ENCODE results near the gene ANAPC4. TPM values are rescaled to one million over a fixed set of nuclear protein-coding genes. Genes with fewer than 3 reads are reported as not detected.

Gene ANAPC4
- total and polyA plus RNA-seq, 2 of the 13 experiments (the other 11 are each of a cell fraction or from before 2014, with no cell fraction given) = 14.5 to 30.2 TPM

GRCh38 chr4:25383647-25384046, 6.6 kb downstream of the ANAPC4 start:
- no peaks in the 10 kb centered on the region for H4K20me1 ChIP-seq (ENCODE audit: insufficient read depth, low read length)
- ChIA-PET POLR2A (no interaction called here), CTCF (ENCODE audit: low intra/inter-chr PET ratio, low total read pairs) (no interaction called here)
- H3K79me2 ChIP-seq (ENCODE audit: insufficient read depth, low read length) = peaks cover 13% of the 10 kb centered on the region
- no peak overlapping the region for H3K4me3 ChIP-seq (replicated peaks in 1 of 3; ENCODE audit: insufficient read depth in 1 of 3, low read depth in 2 of 3, low read length in 3 of 3)
- H3K4me2 ChIP-seq (ENCODE audit: low read depth, low read length) = no peak overlapping the region
- ATAC-seq (no peak), FAIRE-seq (no peak), DNase-seq (ENCODE audit: low spot score) (no peak)
- WGBS (ENCODE audit: low lambda C conversion rate) = 96% methylated on average over 2 of the region's 2 CpGs
- TF ChIP-seq ELK4 (CRISPR knock-in tag; IDR thresholded peaks at IDR 0.05; ENCODE audit: borderline replicate concordance) = no peak
- no peak for TF ChIP-seq ZNF570 (CRISPR knock-in tag; IDR thresholded peaks at IDR 0.05; ENCODE audit: borderline replicate concordance)
- TF ChIP-seq ZNF792 (CRISPR knock-in tag; IDR thresholded peaks at IDR 0.05) = no peak
- no peak for TF ChIP-seq RAD21 (CRISPR knock-in tag; IDR thresholded peaks at IDR 0.05)
- no peak for TF ChIP-seq XRCC5 (optimal IDR thresholded peaks at IDR 0.05; ENCODE audit: low read length)
- no peak for TF ChIP-seq TEAD3 (CRISPR knock-in tag; optimal IDR thresholded peaks at IDR 0.05; ENCODE audit: borderline replicate concordance)
- TF ChIP-seq SATB2 (CRISPR knock-in tag; IDR thresholded peaks at IDR 0.05) = no peak
- peaks cover 4 to 37% of the 10 kb centered on the region in 2 experiments; a peak in 4 of 5 replicates for H3K36me3 ChIP-seq (replicated peaks in 1 of 2; ENCODE audit: control insufficient read depth in 1 of 2, insufficient read depth in 2 of 2, low read length in 2 of 2)
- H2AFZ ChIP-seq (ENCODE audit: low read length) = no peak overlapping the region
- peaks cover 14% of the 10 kb centered on the region for H3K4me1 ChIP-seq (ENCODE audit: insufficient read depth, low read length)
- BruUV-seq (replicated peaks) = no TSS peak
- no peak overlapping the region for H3K9ac ChIP-seq (ENCODE audit: insufficient read depth, low read depth, low read length)
- intact Hi-C loops (cut with micrococcal nuclease; ENCODE audit: unreplicated experiment) (no loop called here), in situ Hi-C loops (cut with HindIII; ENCODE audit: extremely low pct_ligation_motif_present, low pct_unique_long_range_greater_than_20kb) (no loop called here)
- no peak overlapping the region for H3K27ac ChIP-seq (ENCODE audit: extremely low read length, insufficient read depth, low read length)
- no peaks in the 10 kb centered on the region for H3K9me3 ChIP-seq (ENCODE audit: low read length)
- H3K27me3 ChIP-seq (ENCODE audit: control insufficient read depth in 1 of 2, insufficient read depth in 2 of 2, low read length in 2 of 2) = no peaks in the 10 kb centered on the region

GRCh38 chr4:25386926-25387325, 9.9 kb downstream of the ANAPC4 start:
- no peaks in the 10 kb centered on the region for H4K20me1 ChIP-seq (ENCODE audit: insufficient read depth, low read length)
- no peak for FAIRE-seq
- intact Hi-C loops (cut with micrococcal nuclease; ENCODE audit: unreplicated experiment) = no loop called here

More at GRCh38 chr4:25386926-25387325, 9.9 kb downstream of the ANAPC4 start:
- H3K27me3 ChIP-seq (ENCODE audit: control insufficient read depth in 1 of 2, insufficient read depth in 2 of 2, low read length in 2 of 2) = no peaks in the 10 kb centered on the region
- ChIA-PET CTCF (ENCODE audit: low intra/inter-chr PET ratio, low total read pairs) (no interaction called here), POLR2A (no interaction called here)
- no peak overlapping the region for H3K4me2 ChIP-seq (ENCODE audit: low read depth, low read length)
- H3K36me3 ChIP-seq (replicated peaks in 1 of 2; ENCODE audit: control insufficient read depth in 1 of 2, insufficient read depth in 2 of 2, low read length in 2 of 2) = peaks cover 2 to 45% of the 10 kb centered on the region in 2 experiments; a peak in 4 of 5 replicates
- no TSS peak for BruUV-seq (replicated peaks)
- in situ Hi-C loops (cut with HindIII; ENCODE audit: extremely low pct_ligation_motif_present, low pct_unique_long_range_greater_than_20kb) = no loop called here
- no peaks in the 10 kb centered on the region for H3K79me2 ChIP-seq (ENCODE audit: insufficient read depth, low read length)
- no peaks in the 10 kb centered on the region for H3K4me1 ChIP-seq (ENCODE audit: insufficient read depth, low read length)
- no peak for TF ChIP-seq ZNF138 (CRISPR knock-in tag; IDR thresholded peaks at IDR 0.05; ENCODE audit: low read depth)
- no peak for TF ChIP-seq LRRFIP1 (CRISPR knock-in tag; conservative IDR thresholded peaks at IDR 0.05)
- no peak for TF ChIP-seq MIER3 (CRISPR knock-in tag; IDR thresholded peaks at IDR 0.05; ENCODE audit: borderline replicate concordance)
- TF ChIP-seq NFE2L1 (CRISPR knock-in tag; IDR thresholded peaks at IDR 0.05; ENCODE audit: borderline replicate concordance) = no peak
- TF ChIP-seq ZSCAN22 (CRISPR knock-in tag; IDR thresholded peaks at IDR 0.05) = no peak
- no peak for TF ChIP-seq ZNF577 (CRISPR knock-in tag; IDR thresholded peaks at IDR 0.05; ENCODE audit: borderline replicate concordance, low read depth)
- TF ChIP-seq NBN (conservative IDR thresholded peaks at IDR 0.05) = no peak
- no peak overlapping the region for H3K9ac ChIP-seq (ENCODE audit: insufficient read depth, low read depth, low read length)
- no peaks in the 10 kb centered on the region for H3K9me3 ChIP-seq (ENCODE audit: low read length)
- H3K4me3 ChIP-seq (replicated peaks in 1 of 3; ENCODE audit: insufficient read depth in 1 of 3, low read depth in 2 of 3, low read length in 3 of 3) = no peak overlapping the region
- WGBS (ENCODE audit: low lambda C conversion rate) = 93% methylated on average over 2 of the region's 2 CpGs
- no peak overlapping the region for H2AFZ ChIP-seq (ENCODE audit: low read length)
- no peak overlapping the region for H3K27ac ChIP-seq (ENCODE audit: extremely low read length, insufficient read depth, low read length)
- ATAC-seq (no peak), DNase-seq (ENCODE audit: low spot score) (no peak)
